Liver (tissue), 9 donors: ENCODE results near the gene UMPS. TPM values are rescaled to one million over a fixed set of nuclear protein-coding genes. Genes with fewer than 3 reads are reported as not detected.

Experiments
- DNase-seq: peaks from one replicate; pipeline ENCODE4 v3.0.0-alpha.2; 2017; ENCODE audit warnings: low spot score
- H3K27ac ChIP-seq, 2 donors: one replicate each; pipeline ENCODE4 v1.7.0; 2013; ENCODE audit warnings: inconsistent platforms in 2 of 2, low read length in 2 of 2, control low read depth in 1 of 2, low read depth in 1 of 2, mild to moderate bottlenecking in 1 of 2
- H3K27me3 ChIP-seq, 4 donors: one replicate each; pipeline versions ENCODE4 v1.6.1 to v1.7.0; 2013; ENCODE audit warnings: low read length in 3 of 4, inconsistent platforms in 1 of 4, mild to moderate bottlenecking in 1 of 4, moderate library complexity in 1 of 4; ENCODE audit not compliant: control insufficient read depth in 4 of 4, insufficient read depth in 4 of 4
- H3K36me3 ChIP-seq, 4 donors: one replicate each; pipeline versions ENCODE4 v1.6.1 to v1.7.0; 2013; ENCODE audit warnings: low read length in 3 of 4, mild to moderate bottlenecking in 3 of 4, low read depth in 1 of 4, moderate library complexity in 1 of 4; ENCODE audit not compliant: control insufficient read depth in 4 of 4, insufficient read depth in 3 of 4
- H3K4me1 ChIP-seq, 4 donors: one replicate each; pipeline versions ENCODE4 v1.6.1 to v1.7.0; 2013; ENCODE audit warnings: low read length in 3 of 4, mild to moderate bottlenecking in 3 of 4, moderate library complexity in 1 of 4; ENCODE audit not compliant: control insufficient read depth in 4 of 4, insufficient read depth in 4 of 4
- H3K4me3 ChIP-seq, 3 donors: one replicate each; pipeline versions ENCODE4 v1.6.1 to v1.7.0; 2013; ENCODE audit warnings: low read length in 3 of 3, control low read depth in 1 of 3, low read depth in 1 of 3, mild to moderate bottlenecking in 1 of 3
- H3K9ac ChIP-seq, 2 donors: one replicate each; pipeline ENCODE4 v1.7.0; 2013; ENCODE audit warnings: low read length in 2 of 2, mild to moderate bottlenecking in 2 of 2, moderate library complexity in 2 of 2, control low read depth in 1 of 2, low read depth in 1 of 2
- H3K9me3 ChIP-seq, 4 donors: one replicate each; pipeline versions ENCODE4 v1.6.1 to v1.7.0; 2013; ENCODE audit warnings: low read length in 3 of 4; ENCODE audit not compliant: control insufficient read depth in 4 of 4
- ATF3 ChIP-seq: IDR thresholded peaks from 2 replicates; pipeline ENCODE4 v1.6.1; 2016; ENCODE audit warnings: antibody characterized with exemption
- CTCF ChIP-seq: fragments of 150-350 bp; IDR thresholded peaks from 2 replicates; pipeline ENCODE4 v1.5.1; 2017; ENCODE audit warnings: improper control_type of control experiment, low read depth, low read length; ENCODE audit not compliant: missing input control
- EGR1 ChIP-seq, 2 donors: IDR thresholded peaks; 2 replicates each; pipeline ENCODE4 v1.6.1; 2016 to 2018; ENCODE audit warnings: antibody characterized with exemption in 2 of 2, low read depth in 2 of 2
- FOXA1 ChIP-seq: IDR thresholded peaks from 2 replicates; pipeline ENCODE4 v1.6.1; 2016; ENCODE audit warnings: antibody characterized with exemption
- FOXA2 ChIP-seq: IDR thresholded peaks from 2 replicates; pipeline ENCODE4 v1.6.1; 2016; ENCODE audit warnings: antibody characterized with exemption
- GABPA ChIP-seq, 2 donors: IDR thresholded peaks in 1 of 2; conservative IDR thresholded peaks in 1 of 2; 2 replicates each; pipeline ENCODE4 v1.6.1; 2016; ENCODE audit warnings: antibody characterized with exemption in 2 of 2, mild to moderate bottlenecking in 1 of 2, moderate library complexity in 1 of 2
- HNF4A ChIP-seq, 2 donors: conservative IDR thresholded peaks; 2 replicates each; pipeline ENCODE4 v1.6.1; 2016; ENCODE audit warnings: antibody characterized with exemption in 2 of 2, mild to moderate bottlenecking in 2 of 2
- HNF4G ChIP-seq: IDR thresholded peaks from 2 replicates; pipeline ENCODE4 v1.6.1; 2016; ENCODE audit warnings: antibody characterized with exemption
- JUND ChIP-seq, 2 donors: IDR thresholded peaks; 2 replicates each; pipeline ENCODE4 v1.6.1; 2016; ENCODE audit warnings: antibody characterized with exemption in 2 of 2
- NR2F2 ChIP-seq: IDR thresholded peaks from 2 replicates; pipeline ENCODE4 v1.6.1; 2016; ENCODE audit warnings: antibody characterized with exemption
- RAD21 ChIP-seq, 2 donors: IDR thresholded peaks; 2 replicates each; pipeline ENCODE4 v1.6.1; 2016; ENCODE audit warnings: antibody characterized with exemption in 2 of 2, mild to moderate bottlenecking in 2 of 2
- REST ChIP-seq: IDR thresholded peaks from 2 replicates; pipeline ENCODE4 v1.6.1; 2016; ENCODE audit warnings: antibody characterized with exemption, mild to moderate bottlenecking
- SP1 ChIP-seq: IDR thresholded peaks from 2 replicates; pipeline ENCODE4 v1.6.1; 2018; ENCODE audit warnings: antibody characterized with exemption, mild to moderate bottlenecking
- TAF1 ChIP-seq: conservative IDR thresholded peaks from 2 replicates; pipeline ENCODE4 v1.6.1; 2016; ENCODE audit warnings: antibody characterized with exemption, mild to moderate bottlenecking
- YY1 ChIP-seq: IDR thresholded peaks from 2 replicates; pipeline ENCODE4 v1.6.1; 2016; ENCODE audit warnings: antibody characterized with exemption, mild to moderate bottlenecking
- WGBS: extraction: QIAGEN DNeasy Blood & Tissue Kit; methylation state at CpG from one replicate; pipeline ENCODE4 v1.1.7; 2013; 5-methylcytosine and 5-hydroxymethylcytosine counted together
- polyA plus RNA-seq, 2 donors: library from polyadenylated mRNA; stranded (reverse) in 1 of 2; unstranded in 1 of 2; fragments of 200-250 nt in 1 of 2; fragments of >200 nt in 1 of 2; fragmentation: Nextera tagmentation in 1 of 2; extraction: Ambion mirVana in 1 of 2; gene quantifications; one replicate each; pipeline versions ENCODE4 v1.2.1 to v1.2.3, GENCODE V29; 2013 to 2015
- total RNA-seq, 2 donors: library from RNA; depleted of rRNA; stranded (reverse); fragments of >200 nt; gene quantifications; one replicate each; pipeline ENCODE4 v1.2.3, GENCODE V29; 2014
- donor health status: healthy.
- donor health status: healthy.
- donor health status: healthy.
- donor health status: healthy.
- donor health status: healthy.

The UMPS gene
- total and polyA plus RNA-seq, 4 donors, result 21.3 to 39.4 (median 26.0) TPM

- TF ChIP-seq ATF3 (no peak), TAF1 (no peak), RAD21 (IDR thresholded peaks at IDR 0.05) (no peak), HNF4G (no peak), HNF4A (conservative IDR thresholded peaks at IDR 0.05) (no peak), YY1 (no peak), FOXA2 (no peak), REST (no peak), NR2F2 (no peak), FOXA1 (no peak)
Measured at GRCh38 chr3:124796477-124796876, 66.2 kb downstream of the UMPS start.

GRCh38 chr3:124797426-124797945 is 67.2 kb downstream of the UMPS start:
- 82% methylated on average over 4 of the region's 4 CpGs for WGBS
- H3K9ac ChIP-seq, result no peak overlapping the region
- peaks cover 9 to 27% (median 20%) of the 10 kb centered on the region in 4 donors for H3K4me1 ChIP-seq
- DNase-seq, result no peak
- no peak overlapping the region for H3K27ac ChIP-seq
- H3K27me3 ChIP-seq, result no peaks in the 10 kb centered on the region
- H3K4me3 ChIP-seq, result no peak overlapping the region
- H3K9me3 ChIP-seq, result no peaks in the 10 kb centered on the region
- H3K36me3 ChIP-seq, result peaks cover 0 to 25% (median 18%) of the 10 kb centered on the region in 4 donors
- TF ChIP-seq CTCF (no peak), GABPA (IDR thresholded peaks at IDR 0.05 in 1 of 2, conservative IDR thresholded peaks at IDR 0.05 in 1 of 2) (no peak), REST (no peak), TAF1 (no peak), JUND (IDR thresholded peaks at IDR 0.05) (no peak), FOXA2 (no peak), HNF4A (conservative IDR thresholded peaks at IDR 0.05) (no peak), YY1 (no peak), FOXA1 (no peak), RAD21 (IDR thresholded peaks at IDR 0.05) (no peak), HNF4G (no peak), ATF3 (no peak), SP1 (no peak), NR2F2 (no peak), EGR1 (IDR thresholded peaks at IDR 0.05; ENCODE audit: low read depth in 2 of 2) (no peak)

More at GRCh38 chr3:124796477-124796876, 66.2 kb downstream of the UMPS start:
- DNase-seq, result no peak
- no peak overlapping the region for H3K4me3 ChIP-seq
- H3K4me1 ChIP-seq, result peaks cover 4 to 20% (median 19%) of the 10 kb centered on the region in 4 donors
- no peaks in the 10 kb centered on the region for H3K27me3 ChIP-seq
- no peaks in the 10 kb centered on the region for H3K9me3 ChIP-seq
- H3K9ac ChIP-seq, result no peak overlapping the region
- 96% methylated on average over 19 of the region's 19 CpGs for WGBS
- no peak overlapping the region for H3K27ac ChIP-seq
- peaks cover 0 to 26% (median 19%) of the 10 kb centered on the region in 4 donors for H3K36me3 ChIP-seq
